RWPE2 (cell line): Measurements from ENCODE around the gene HNRNPF.
A peak's percentile ranks its signal among the peaks of the same experiment; 100 is the strongest.

Experiments used
- ATAC-seq: fragments of 200-7000 bp; cut with Tn5 transposase; 3 replicates; pipeline ENCODE4 v1.9.1; 2021; ENCODE audit warnings: low read depth
- DNase-seq: peaks from one replicate; pipeline ENCODE4 v3.0.0-alpha.2; 2020; ENCODE audit warnings: low spot score
- H3K27ac ChIP-seq: fragments of 450-650 bp; 2 replicates; pipeline ENCODE4 v1.5.1; 2017; ENCODE audit warnings: mild to moderate bottlenecking; ENCODE audit not compliant: poor library complexity, severe bottlenecking
- H3K27me3 ChIP-seq: fragments of 250-450 bp; sonication (Bioruptor Pico); 2 replicates; pipeline ENCODE4 v1.5.1; 2021; ENCODE audit warnings: mild to moderate bottlenecking, moderate library complexity; ENCODE audit not compliant: insufficient read depth, poor library complexity, severe bottlenecking
- H3K36me3 ChIP-seq: fragments of 250-450 bp; sonication (Bioruptor Pico); 2 replicates; pipeline ENCODE4 v1.5.1; 2020; ENCODE audit warnings: low read depth, mild to moderate bottlenecking, moderate library complexity
- H3K4me1 ChIP-seq: fragments of 250-450 bp; sonication (Bioruptor Pico); 2 replicates; pipeline ENCODE4 v1.5.1; 2021; ENCODE audit warnings: mild to moderate bottlenecking, moderate library complexity; ENCODE audit not compliant: insufficient read depth, poor library complexity, severe bottlenecking
- H3K4me3 ChIP-seq: fragments of 250-450 bp; sonication (Bioruptor Pico); 2 replicates; pipeline ENCODE4 v1.5.1; 2021; ENCODE audit warnings: mild to moderate bottlenecking, moderate library complexity; ENCODE audit not compliant: severe bottlenecking
- H3K9me3 ChIP-seq: fragments of 250-450 bp; sonication (Bioruptor Pico); 2 replicates; pipeline ENCODE4 v1.5.1; 2021; ENCODE audit warnings: mild to moderate bottlenecking, moderate library complexity; ENCODE audit not compliant: severe bottlenecking
- TF ChIP-seq, protein P1 (sequence below): fragments of 450-650 bp; IDR thresholded peaks from one replicate; pipeline ENCODE4 v1.5.1; 2017; ENCODE audit warnings: mild to moderate bottlenecking, moderate library complexity; ENCODE audit not compliant: poor library complexity, severe bottlenecking

The HNRNPF gene

DNA sequence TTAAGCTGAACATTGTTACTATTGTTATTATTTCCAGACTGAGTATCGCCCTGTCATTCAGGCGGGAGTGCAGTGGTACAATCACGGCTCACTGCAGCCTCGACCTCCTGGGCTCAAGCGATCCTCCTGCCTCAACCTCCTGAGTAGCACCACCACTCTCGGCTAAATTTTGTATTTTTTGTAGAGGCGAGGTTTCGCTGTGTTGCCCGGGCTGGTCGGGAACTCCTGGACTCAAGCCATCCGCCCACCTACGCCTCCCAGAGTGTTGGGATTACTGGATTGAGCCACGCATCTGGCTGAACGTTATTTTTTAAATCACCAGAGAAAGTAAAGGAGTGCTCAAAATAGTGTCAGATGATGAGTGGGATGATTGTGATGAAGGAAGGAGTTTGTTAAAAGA lies 1.4 kb upstream of the HNRNPF start:
- Histone ChIP-seq H3K9me3 (no peaks in the 10 kb centered on the region), H3K36me3 (peaks cover 16% of the 10 kb centered on the region), H3K27ac (peak overlapping the region; percentile 91), H3K4me1 (peaks cover under 1% of the 10 kb centered on the region), H3K4me3 (no peak overlapping the region), H3K27me3 (no peaks in the 10 kb centered on the region)
- TF ChIP-seq, protein P1, sequence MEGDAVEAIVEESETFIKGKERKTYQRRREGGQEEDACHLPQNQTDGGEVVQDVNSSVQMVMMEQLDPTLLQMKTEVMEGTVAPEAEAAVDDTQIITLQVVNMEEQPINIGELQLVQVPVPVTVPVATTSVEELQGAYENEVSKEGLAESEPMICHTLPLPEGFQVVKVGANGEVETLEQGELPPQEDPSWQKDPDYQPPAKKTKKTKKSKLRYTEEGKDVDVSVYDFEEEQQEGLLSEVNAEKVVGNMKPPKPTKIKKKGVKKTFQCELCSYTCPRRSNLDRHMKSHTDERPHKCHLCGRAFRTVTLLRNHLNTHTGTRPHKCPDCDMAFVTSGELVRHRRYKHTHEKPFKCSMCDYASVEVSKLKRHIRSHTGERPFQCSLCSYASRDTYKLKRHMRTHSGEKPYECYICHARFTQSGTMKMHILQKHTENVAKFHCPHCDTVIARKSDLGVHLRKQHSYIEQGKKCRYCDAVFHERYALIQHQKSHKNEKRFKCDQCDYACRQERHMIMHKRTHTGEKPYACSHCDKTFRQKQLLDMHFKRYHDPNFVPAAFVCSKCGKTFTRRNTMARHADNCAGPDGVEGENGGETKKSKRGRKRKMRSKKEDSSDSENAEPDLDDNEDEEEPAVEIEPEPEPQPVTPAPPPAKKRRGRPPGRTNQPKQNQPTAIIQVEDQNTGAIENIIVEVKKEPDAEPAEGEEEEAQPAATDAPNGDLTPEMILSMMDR: no peak
- ATAC-seq (no peak), DNase-seq (no peak)

DNA sequence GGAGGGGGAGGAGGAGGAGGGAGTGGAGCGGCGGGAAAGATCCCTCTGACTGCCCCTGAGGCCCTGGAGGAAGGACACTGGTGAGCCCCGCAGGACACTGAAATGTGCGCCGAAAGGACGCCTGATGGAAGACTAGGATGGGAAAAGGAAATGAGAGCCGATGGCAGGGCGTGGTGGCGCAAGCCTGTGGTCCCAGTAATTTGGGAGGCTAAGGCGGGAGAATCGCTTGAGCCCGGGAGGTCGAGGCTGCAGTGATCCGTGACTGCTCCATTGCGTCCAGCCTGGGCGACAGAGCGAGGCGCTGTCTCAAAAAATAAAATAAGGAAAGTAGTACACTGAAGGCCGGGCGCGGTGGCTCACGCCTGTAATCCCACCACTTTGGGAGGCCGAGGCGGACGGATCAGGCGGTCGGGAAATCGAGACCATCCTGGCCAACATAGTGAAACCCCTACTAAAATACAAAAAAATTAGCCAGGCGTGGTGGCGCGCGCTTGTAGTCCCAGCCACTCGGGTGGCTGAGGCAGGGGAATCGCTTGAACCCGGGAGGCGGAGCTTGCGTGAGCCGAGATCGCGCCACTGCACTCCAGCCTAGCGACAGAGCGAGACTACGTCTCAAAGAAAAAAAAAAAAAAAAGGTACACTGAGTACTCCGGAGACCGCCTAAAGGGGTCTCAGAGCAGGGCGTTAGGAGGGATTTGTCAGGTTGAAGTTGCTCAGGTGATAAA lies 561 bp upstream of the HNRNPF start:
- TF ChIP-seq, protein P1: no peak
- DNase-seq (no peak), ATAC-seq (no peak)
- Histone ChIP-seq H3K27me3 (no peaks in the 10 kb centered on the region), H3K4me3 (peak overlapping the region; percentile 46), H3K4me1 (peaks cover 8% of the 10 kb centered on the region), H3K36me3 (peaks cover 24% of the 10 kb centered on the region), H3K9me3 (no peaks in the 10 kb centered on the region), H3K27ac (peak overlapping the region; percentile 91)

DNA sequence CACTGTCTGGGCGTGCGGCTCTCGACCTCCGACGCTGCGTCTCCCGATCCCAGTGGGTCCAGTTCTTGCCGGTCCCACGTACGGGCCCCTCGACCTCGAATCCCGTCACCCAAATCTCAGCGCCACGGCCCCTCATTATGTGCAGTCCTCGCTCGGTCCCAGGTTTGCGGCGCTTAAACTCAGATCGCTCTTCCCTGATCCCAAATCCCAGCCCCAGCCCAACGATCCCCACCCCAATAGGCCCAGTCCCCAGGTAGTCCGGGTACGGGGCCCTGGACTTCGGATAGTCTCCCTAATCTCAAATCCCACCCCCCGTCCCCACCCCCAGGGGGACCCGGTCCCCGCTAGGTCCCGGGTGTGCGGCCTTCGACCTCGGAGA lies 666 bp downstream of the HNRNPF start:
- peaks cover 36% of the 10 kb centered on the region for H3K36me3 ChIP-seq
- ATAC-seq: peak; percentile 1; the same call in 2 of the 3 replicates

GRCh38 chr10:43407576-43408330 lies 1.2 kb downstream of the HNRNPF start:
- ATAC-seq: peak; percentile 47
- H3K4me1 ChIP-seq: peaks cover 25% of the 10 kb centered on the region

More for the DNA sequence above, 666 bp downstream of the HNRNPF start:
- Histone ChIP-seq H3K4me1 (peaks cover 21% of the 10 kb centered on the region), H3K4me3 (peak overlapping the region; percentile 46), H3K9me3 (no peaks in the 10 kb centered on the region), H3K27ac (peak overlapping the region; percentile 91), H3K27me3 (no peaks in the 10 kb centered on the region)
- DNase-seq: peak; percentile 64
- TF ChIP-seq, protein P1: peak; percentile 7

More at GRCh38 chr10:43407576-43408330, 1.2 kb downstream of the HNRNPF start:
- Histone ChIP-seq H3K4me3 (peak overlapping the region; percentile 46), H3K27me3 (no peaks in the 10 kb centered on the region), H3K36me3 (peaks cover 41% of the 10 kb centered on the region), H3K9me3 (no peaks in the 10 kb centered on the region), H3K27ac (peak overlapping the region; percentile 91)
- TF ChIP-seq, protein P1: peak; percentile 33
- DNase-seq: peak; percentile 86
